ENCODE data around the gene POLR2H.

- TF ChIP-seq CTCF (conservative IDR thresholded peaks at IDR 0.05 in 1 of 2, IDR thresholded peaks at IDR 0.05 in 1 of 2; ENCODE audit: extremely low read depth in 1 of 2, insufficient read depth in 1 of 2, low read depth in 1 of 2, low read length in 2 of 2) (no peak), EZH2 (IDR thresholded peaks at IDR 0.05; ENCODE audit: borderline replicate concordance, low read length) (no peak)
Observed at GRCh38 chr3:184384856-184385422, 23.4 kb downstream of the POLR2H start.
